Measurements from ENCODE around the gene POLR1E.
A peak's percentile ranks its signal among the peaks of the same experiment; 100 is the strongest.
"Not testable (repeated sequence)": the region's sequence is repeated elsewhere in the genome, so short reads cannot be mapped to it uniquely, and the experiment has no call there.

The POLR1E gene

DNA sequence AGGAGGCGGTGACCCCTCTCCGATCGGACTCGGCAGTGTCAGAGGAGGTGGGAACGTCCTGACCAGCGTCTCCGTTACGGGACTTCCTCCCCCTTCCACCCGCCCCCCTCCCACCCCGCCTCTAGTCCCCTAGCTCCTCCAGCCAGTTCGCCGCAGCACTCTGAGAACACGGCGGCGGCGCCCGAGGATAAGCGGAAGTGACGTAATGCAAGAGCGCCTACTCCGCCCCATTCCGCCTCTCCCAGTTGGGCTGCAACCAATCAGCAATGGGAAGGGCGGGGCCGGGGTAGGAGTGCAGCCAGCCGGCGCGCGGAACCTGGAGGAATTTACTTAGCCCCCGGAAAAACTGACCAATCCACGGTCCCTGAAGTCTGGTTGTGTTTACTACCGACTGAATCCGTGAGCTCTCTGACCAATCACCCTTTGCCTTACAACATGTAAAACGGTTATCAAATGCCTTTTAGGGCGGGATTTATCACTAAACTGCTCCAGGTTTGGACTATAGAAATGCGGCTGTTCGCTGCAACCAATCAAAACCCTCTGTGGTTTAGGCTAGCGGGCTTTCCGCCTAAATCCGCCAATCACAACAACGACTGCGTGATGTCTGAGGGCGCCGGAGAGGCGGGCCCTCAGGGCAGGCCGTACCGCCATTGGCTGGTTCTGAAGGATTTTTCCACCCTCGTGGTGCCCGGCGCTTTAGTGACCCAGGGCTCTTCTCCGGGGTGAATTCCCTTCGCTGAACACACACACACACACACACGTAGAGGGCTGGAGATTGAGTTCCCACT lies 20.3 kb upstream of the POLR1E start, which contains the start of gene ZBTB5:
TSS of gene ZBTB5 (minus strand) at position 202 of the 788 bp plus-strand sequence. CDS start 22,899 bp downstream, outside the sequence.
- peak; percentile 97 for DNase-seq

DNA sequence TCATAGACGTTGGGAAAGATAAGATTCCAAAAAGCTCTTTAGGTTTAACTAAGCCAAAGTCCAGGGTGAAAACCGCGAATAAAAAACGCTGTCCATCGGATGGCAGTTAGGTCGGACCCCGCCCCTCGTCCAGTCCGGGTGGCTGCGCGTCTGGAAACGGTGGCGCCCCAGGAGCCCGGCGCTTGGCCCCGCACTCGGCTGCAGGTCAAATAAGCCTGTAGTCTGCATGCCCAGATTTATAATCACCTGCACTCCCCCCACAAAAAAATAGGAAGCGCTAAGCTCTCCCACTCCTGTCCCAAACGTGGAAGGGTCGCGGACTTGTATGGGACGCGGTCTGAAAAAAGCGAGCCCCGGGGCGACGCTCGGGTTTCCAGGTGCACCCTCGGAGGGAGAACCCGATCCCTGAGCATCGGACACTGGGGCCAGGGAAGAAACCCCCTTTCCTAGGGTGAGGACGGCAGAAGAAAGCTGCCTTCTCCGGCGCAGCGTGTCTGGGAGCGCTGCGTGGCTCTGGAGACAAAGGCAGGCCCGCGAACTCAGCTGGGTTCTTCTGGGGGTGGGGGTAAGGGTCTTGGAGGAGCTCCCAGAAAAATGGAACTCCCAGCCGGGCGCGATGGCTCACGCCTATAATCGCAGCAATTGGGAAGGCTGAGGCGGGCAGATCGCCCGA lies 19.6 kb upstream of the POLR1E start:
- no peak for DNase-seq

DNA sequence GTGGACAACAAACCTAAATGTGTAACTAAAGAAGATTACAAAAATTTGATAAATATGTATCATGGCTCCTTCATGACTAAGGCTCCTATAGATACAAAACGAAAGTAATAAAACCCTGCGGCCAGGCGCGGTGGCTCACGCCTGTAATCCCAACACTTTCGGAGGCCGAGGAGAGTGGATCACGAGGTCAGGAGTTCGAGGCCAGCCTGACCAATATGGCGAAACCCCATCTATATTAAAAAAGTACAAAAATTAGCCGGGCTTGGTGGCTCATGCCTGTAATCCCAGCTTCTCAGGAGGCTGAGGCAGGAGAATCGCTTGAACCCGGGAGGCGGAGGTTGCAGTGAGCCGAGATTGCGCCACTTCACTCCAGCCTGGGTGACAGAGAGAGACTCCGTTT lies 18.2 kb upstream of the POLR1E start:
- DNase-seq: not testable (repeated sequence)

DNA sequence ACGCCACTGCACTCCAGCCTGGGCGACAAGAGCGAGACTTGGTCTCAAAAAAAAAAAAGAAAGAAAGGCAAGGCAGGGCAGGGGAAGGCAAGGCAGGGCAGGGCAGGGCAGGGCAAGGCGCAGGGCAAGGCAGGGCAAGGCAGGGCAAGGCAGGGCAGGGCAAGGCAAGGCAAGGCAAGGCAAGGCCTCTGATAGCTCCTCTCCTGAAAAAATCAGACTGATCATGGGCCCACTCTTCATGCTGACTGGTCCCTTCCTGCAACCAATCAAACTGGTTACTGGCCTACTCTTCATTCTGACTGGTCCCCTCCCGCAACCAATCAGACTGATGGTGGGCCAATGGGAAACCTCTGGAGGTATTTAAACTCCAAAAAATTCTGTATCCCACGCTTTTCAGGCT lies 17.1 kb upstream of the POLR1E start:
- DNase-seq: no peak

DNA sequence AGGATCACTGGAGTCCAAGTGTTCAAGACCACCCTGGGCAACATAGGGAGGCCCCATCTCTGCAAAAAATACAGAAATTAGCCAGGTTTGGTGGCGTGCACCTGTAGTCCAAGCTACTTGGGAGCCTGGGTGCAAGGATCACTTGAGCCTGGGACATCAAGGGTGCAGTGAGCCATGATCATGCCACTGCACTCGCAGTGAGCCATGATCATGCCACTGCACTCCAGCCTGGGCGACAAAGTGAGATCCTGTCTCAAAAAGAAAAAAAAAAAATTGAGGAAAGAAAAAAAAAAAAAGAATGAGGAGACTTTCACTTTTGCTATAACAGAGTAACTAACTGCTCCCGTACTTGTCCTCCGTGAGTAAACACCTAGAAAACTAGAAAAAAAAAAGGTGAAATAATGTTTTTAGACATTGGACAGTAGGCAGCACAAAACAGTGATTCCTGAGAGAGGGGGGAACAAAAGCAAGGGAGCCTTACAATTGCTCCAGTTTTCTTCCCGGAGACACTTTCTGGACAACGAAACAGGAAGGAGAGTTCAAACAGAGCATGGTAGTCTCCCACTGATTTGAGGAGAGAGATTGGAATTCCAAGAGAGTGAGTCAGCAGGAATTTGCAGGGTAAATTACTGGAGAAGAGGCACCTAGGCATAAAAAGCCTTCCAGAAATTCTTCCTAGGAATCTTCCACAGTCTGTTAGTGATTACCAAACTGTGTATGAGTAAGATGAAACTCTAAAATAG lies 13.6 kb upstream of the POLR1E start:
- DNase-seq: no peak

DNA sequence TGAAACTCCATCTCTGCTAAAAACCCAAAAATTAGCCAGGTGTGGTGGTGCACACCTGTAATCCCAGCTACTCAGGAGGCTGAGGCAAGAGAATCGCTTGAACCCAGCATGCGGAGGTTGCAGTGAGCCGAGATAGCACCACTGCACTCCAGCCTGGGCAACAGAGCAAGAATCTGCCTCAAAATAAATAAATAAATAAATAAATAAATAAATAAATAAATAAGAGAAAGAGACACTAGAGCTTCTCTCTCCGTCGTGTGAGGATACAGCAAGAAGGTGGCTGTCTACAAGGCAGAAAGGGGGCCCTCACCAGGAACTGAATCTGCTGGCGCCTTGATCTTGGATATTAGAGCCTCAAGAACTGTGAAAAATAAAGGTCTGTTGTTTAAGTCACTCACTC lies 11.8 kb upstream of the POLR1E start:
- DNase-seq: not testable (repeated sequence)

DNA sequence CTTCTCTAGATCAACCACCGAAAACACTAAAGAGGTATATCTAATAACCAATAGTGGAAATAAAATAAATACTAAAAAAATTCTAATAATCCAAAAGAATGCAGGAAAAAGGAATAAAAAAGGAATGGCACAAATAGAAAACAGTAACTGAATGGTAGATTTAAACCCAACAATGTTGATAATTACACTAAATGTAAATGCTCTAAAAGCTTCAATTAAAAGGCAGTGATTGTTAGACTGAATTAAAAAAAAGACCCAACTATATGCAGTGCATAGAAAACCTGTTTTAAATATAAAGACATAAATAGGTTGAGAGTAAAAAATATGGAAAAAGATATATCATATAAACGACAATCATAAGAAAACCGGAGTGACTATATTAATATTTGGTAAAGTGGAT lies 11.3 kb upstream of the POLR1E start:
- DNase-seq: no peak

DNA sequence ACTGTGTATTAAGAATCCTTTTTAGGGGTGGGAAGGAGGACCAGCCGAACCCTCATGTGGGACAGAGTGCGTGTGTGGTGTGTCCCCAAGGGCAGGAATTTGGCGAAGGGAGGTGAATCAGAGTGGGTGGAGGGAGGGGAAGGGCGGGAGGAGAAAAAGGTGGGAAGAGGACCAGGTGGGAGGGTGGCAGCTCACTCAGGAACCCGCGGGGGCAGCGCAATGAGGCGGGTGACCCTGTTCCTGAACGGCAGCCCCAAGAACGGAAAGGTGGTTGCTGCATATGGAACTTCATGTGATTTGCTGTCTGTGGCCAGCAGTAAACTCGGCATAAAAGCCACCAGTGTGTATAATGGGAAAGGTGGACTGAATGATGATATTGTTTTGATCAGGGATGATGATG lies 8.8 kb upstream of the POLR1E start:
- DNase-seq: no peak

DNA sequence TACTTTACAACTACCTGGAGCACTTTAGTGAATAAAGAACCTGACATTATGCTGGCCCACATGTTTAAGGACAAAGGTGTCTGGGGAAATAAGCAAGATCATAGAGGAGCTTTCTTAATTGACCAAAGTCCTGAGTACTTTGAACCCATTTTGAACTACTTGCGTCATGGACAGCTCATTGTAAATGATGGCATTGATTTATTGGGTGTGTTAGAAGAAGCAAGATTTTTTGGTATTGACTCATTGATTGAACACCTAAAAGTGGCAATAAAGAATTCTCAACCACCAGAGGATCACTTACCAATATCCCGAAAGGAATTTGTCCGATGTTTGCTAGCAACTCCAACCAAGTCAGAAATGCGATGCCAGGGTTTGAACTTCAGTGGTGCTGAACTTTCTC lies 8.3 kb upstream of the POLR1E start:
- not testable (repeated sequence) for DNase-seq

DNA sequence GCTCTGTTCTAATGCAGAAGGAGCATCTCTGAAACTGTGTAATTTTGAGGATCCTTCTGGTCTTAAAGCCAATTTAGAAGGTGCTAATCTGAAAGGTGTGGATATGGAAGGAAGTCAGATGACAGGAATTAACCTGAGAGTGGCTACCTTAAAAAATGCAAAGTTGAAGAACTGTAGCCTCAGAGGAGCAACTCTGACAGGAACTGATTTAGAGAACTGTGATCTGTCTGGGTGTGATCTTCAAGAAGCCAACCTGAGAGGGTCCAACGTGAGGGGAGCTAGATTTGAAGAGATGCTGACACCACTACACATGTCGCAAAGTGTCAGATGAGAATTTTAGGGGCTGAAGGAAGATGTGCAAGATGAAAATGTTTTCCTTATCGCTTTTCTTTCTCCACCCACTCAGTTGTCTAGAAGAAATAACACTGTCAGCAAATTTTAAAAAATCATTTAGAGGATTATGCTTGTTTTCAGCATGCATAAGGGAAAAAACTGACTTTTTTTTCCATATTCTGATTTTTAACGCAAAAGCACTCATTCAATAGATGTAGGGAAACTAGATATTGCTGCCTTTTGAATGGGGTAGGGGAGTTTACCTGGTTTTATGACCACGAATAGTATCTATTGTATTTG lies 7.6 kb upstream of the POLR1E start:
- DNase-seq: not testable (repeated sequence)

DNA sequence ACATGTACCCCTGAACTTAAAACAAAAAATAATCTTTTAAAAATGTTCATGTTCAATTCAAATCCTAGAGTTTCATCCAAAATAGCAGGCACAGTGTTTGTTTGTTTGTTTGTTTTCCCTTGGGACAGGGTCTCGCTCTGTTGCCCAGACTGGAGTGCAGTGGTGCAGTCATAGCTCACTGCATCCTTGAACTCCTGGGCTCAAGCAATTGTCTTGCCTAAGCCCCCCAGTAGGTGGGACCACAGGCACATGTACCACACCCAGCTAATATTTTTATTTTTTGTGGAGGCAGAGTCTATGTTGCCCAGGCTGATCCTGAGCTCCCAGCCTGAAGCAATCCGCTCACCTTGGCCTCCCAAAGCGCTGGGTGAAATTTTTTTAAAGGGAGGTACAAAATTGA lies 5.0 kb upstream of the POLR1E start:
- no peak for DNase-seq

DNA sequence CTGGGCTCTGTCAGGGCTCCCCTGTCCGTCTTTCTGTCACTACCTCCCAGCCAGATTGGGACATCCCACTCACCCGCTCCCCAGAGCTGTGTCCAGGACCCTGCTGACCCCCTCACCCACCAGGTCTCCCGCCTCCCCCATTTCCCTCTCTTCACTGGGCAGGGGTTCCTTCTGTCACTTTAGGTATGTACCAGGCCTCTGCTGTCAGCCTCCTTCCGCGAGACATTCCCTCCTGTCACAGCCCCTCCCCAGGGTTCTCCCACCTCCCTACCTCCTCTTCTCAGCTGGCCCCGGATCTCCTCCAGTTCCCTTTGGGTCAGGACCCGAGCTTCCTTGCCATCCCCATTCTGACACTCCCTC lies 488 bp downstream of the POLR1E start:
- no peak for DNase-seq

DNA sequence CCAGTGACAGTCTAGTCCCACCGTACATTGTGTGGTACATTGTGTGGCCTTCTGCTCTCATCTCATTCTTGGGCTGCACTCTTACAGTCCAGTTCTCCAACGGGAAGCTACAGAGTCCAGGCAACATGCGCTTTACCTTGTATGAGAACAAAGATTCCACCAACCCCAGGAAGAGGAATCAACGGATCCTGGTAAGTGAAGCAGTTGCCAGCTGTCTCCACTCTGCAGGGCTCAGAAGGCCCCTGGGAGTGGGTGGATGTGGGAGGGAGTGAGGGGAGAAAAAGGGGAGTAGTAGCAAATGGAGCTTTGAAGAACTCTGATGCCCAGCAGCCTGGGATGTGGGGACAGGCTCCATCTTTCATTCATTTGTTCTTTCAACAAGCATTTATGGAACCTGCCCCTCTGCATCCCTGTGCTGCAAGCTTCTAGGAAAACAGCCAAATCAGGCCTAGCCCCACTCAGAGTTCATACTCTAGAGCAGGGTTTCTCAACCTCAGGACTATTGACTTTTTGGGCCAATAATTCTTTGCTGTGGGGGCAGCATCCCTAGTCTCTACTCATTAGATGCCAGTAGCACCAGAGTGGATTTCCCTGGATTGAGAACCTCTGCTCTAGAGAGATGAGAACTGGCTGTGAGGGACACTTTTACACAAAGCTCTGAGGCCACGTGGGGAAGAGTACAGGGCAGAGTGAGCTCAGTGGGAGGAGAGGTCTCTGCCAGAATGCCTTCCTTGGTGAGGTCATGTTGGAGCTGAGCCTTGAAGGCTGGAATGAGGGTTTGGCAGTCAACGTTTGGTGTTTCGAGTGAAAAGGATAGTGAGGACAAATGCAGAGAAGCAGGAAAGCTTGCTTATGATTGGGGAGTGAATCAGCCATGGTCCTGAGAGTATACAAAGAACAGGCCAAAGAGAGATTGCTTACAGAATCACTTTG lies 1.1 kb downstream of the POLR1E start:
- no peak for DNase-seq

DNA sequence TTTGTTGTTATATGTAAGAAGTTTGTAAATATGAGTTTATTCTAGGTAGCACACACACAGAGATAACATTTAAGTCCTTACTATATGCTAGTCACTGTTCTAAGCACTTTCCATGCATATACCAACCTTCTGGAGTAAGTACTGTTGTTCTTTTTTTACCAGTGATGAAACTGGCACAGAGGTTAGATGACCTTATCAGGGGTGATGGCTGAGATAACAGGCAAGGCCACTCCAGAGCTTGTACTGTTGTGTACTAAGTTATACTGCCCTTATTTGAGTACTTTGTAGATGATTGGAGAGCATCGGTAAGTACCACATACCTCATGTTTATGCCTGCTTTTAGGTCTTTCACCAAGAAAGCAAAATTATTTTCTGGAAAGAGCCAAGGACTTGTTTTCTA lies 6.2 kb downstream of the POLR1E start:
- DNase-seq: no peak

DNA sequence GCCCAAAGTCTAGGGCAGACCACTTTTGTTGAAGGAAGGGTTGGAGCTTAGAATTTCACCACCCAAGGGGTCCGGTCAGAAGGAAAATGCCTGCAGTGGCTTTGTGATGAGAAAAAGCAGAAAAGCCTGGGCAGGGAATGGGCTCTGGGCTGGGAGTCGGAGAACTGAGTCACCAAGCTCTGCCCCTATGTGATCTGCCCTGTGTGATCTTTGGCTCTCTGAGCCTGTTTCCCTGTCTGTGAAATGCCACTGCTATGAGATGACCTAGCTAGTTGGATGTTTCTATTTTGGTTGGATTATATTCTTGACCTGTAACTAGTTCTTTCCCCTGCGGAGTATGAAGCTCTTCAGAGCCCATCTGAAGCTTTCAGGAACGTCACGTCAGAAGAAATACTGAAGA lies 9.8 kb downstream of the POLR1E start:
- no peak for DNase-seq

DNA sequence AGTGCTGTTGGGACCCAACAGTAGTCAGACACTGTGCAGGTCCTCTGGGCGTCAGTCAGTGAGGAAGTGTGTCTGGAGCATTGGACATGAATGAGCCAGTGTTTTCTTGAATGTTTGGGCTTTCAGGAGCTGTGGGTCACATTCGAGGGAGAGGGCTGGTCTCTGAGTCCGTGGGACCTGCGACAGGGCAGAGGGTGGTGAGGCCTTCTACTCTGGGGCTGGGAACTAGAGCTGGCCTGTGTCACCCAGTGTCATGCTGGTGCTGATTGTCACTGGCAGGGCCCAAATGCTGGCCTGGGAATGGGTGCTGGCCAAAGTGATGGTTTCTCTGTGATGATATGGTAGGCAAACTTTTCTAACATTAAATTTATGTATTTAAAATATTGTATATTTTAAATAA lies 10.3 kb downstream of the POLR1E start:
- DNase-seq: no peak

DNA sequence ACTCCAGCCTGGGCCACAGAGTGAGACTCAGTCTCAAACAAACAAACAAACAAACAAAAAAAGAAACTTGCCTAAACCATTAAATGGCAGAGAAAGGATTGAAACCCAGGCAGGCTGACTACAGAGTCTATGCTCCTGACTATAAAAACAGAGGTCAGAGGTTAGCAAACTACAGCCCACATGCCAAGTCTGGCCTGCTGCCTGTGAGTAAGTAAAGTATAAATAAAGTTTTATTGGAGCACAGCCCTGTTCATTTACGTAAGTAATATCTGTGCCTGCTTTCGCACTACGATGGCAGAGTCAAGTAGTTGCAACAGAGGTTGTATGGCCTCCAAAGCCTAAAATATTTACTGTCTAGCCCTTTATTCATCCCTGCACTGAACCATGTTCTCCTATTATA lies 11.6 kb downstream of the POLR1E start:
- DNase-seq: no peak

DNA sequence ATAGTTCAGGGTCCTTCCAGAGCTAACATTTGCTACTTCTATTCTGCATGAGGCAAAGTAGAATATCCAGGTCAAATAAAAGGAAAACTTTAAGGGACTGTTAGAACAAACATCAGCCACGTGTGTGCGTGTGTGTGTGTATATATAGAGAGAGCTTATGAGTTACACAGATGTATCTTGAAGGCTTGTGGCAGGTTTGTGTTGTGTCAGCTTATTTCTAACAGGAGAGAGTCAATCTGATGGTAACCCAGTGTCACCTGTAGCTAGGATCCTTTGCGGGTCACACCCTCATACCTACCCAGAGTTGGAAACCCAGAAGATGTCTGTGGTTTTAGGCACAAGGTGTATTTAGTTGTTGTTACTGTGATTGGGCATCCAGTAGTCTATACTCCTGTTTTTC lies 12.7 kb downstream of the POLR1E start:
- no peak for DNase-seq

DNA sequence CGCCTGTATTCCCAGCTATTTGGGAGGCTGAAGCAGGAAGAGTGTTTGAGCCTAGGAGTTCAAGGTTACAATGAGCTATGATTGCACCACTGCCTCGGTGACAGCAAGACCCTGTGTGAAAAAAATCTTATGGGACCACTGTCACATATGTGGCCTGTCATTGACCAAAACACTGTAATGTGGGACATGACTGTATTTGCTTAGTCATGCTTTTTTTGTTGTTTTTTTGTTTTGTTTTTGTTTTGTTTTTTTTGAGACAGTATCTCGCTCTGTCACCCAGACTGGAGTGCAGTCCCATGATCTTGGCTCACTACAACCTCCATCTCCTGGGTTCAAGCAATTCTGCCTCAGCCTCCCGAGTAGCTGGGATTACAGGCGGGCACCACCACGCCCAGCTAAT lies 13.5 kb downstream of the POLR1E start:
- DNase-seq: no peak

DNA sequence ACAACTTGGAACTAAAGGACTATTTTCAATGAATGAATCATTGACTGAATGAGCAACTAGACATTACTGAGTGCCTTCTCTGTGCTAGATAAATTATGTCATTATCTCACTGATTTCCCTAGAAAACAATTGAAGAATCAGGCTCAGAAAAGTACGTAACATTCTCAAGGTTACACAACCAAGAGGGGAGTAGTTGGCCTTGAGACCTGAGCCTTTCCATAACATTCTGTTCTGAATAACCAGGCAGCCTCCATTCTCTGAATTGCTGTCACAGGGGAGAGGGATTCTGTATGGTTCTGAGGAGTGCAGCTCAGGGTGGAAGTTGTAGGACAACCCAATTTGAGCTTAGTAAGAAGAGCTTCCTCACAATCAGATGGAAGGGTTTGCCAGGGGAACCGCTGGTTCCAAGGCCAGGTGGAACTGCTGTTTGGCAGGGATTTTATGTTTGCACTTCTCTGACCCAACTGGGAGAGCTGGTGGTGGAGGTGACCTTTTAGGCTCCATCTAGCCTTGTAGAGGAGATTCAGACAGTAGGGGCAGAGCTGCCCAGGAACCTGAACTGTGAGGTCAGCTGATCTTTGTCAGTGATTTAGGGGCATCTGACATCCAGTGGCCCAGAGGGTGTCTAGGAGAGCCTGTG lies 16.3 kb downstream of the POLR1E start:
- no peak for DNase-seq

DNA sequence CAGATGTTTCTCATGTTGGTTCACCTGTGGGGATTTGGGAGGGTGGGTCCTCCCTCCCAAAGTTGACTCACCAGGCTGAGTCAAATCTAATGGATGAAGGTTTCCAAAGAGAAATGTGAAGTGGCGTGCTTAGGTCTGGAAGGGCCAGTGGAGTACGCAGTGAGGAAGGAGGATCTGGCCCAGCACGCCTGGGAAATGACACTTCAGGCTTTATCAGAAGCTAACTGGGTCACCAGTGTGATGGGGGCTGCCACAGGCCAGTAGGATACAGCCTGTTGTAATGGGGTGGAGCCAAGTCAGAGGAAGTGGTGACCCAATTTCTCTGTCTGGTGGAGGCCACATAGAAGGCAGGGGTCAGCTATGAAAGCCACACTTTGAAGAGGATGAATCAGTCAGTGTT lies 18.0 kb downstream of the POLR1E start:
- DNase-seq: no peak

DNA sequence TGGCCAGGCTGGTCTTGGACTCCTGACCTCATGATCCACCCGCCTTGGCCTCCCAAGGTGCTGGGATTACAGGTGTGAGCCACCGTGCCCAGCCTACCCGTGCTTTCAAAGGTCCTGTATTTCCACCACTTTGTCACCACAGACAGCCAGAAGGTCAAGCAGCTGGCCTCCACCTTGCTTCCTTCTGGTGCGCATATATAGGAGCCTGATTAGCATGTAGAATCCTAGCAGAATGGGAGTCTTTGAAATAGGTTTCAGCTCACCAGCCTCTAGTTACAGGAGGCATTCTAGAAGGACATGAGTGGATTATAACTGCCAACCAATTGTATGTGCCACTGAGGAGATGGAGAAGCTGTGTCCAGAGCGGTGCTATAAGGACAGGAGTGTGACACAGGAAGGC lies 18.9 kb downstream of the POLR1E start:
- no peak for DNase-seq

Data from NCI-H2107 (cell line).